HepG2 (cell line): ENCODE results near the gene POP5. TPM values are rescaled to one million over a fixed set of nuclear protein-coding genes. Genes with fewer than 3 reads are reported as not detected.

Experiments
- CHD2 ChIP-seq: IDR thresholded peaks from 2 replicates; pipeline ENCODE4 v1.6.1; 2011; ENCODE audit warnings: low read depth, low read length, improper control_type of control experiment
- CSRNP1 ChIP-seq: sonication (generic); formaldehyde crosslinking; IDR thresholded peaks from 2 replicates; pipeline ENCODE4 v1.8.1; 2023; ENCODE audit warnings: mild to moderate bottlenecking, missing genetic modification reagents
- DR1 ChIP-seq: sonication (generic); formaldehyde crosslinking; IDR thresholded peaks from 2 replicates; pipeline ENCODE4 v1.8.0; 2021; ENCODE audit warnings: mild to moderate bottlenecking, missing genetic modification reagents, inconsistent platforms
- ONECUT2 ChIP-seq: sonication (generic); formaldehyde crosslinking; IDR thresholded peaks from 2 replicates; pipeline ENCODE4 v1.4.0; 2020; ENCODE audit warnings: missing genetic modification reagents
- TBX3 ChIP-seq: fragments of 450-650 bp; IDR thresholded peaks from 2 replicates; pipeline ENCODE4 v1.6.1; 2017; ENCODE audit warnings: antibody characterized with exemption, mild to moderate bottlenecking, inconsistent platforms, borderline replicate concordance
- TIGD3 ChIP-seq: sonication (generic); formaldehyde crosslinking; IDR thresholded peaks from 2 replicates; pipeline ENCODE4 v1.5.1; 2020; ENCODE audit warnings: mild to moderate bottlenecking, missing genetic modification reagents, borderline replicate concordance
- ZBTB26 ChIP-seq: IDR thresholded peaks from 2 replicates; pipeline ENCODE4 v1.6.1; 2016; ENCODE audit warnings: missing compliant biosample characterization, missing genetic modification reagents, borderline replicate concordance
- ZBTB39 ChIP-seq: sonication (generic); formaldehyde crosslinking; IDR thresholded peaks from 2 replicates; pipeline ENCODE4 v1.5.0; 2020; ENCODE audit warnings: missing genetic modification reagents
- ZMAT5 ChIP-seq: sonication (generic); formaldehyde crosslinking; IDR thresholded peaks from 2 replicates; pipeline ENCODE4 v1.5.0; 2020; ENCODE audit warnings: mild to moderate bottlenecking, low read depth, missing genetic modification reagents, borderline replicate concordance
- ZNF562 ChIP-seq: sonication (generic); formaldehyde crosslinking; IDR thresholded peaks from 2 replicates; pipeline ENCODE4 v1.8.0; 2022; ENCODE audit warnings: missing genetic modification reagents, borderline replicate concordance
- ZNF609 ChIP-seq: sonication (generic); formaldehyde crosslinking; IDR thresholded peaks from 2 replicates; pipeline ENCODE4 v1.4.0; 2020; ENCODE audit warnings: mild to moderate bottlenecking, missing genetic modification reagents, borderline replicate concordance
- ZNF703 ChIP-seq: sonication (generic); formaldehyde crosslinking; IDR thresholded peaks from 2 replicates; pipeline ENCODE4 v1.5.1; 2020; ENCODE audit warnings: missing genetic modification reagents, mild to moderate bottlenecking, moderate library complexity, borderline replicate concordance
- ZNF816 ChIP-seq: sonication (generic); formaldehyde crosslinking; IDR thresholded peaks from 2 replicates; pipeline ENCODE4 v1.8.0; 2022; ENCODE audit warnings: missing genetic modification reagents, mild to moderate bottlenecking, borderline replicate concordance
- polyA plus RNA-seq, 8 experiments: library from polyadenylated mRNA; depleted of rRNA in 3 of 8; stranded (reverse) in 7 of 8; unstranded in 1 of 8; fragments of >200 nt; fragmentation: Illumina TruSeq in 4 of 8; extraction: Trizol in 4 of 8; gene quantifications; 2 replicates each; pipeline versions ENCODE4 v1.2.1 to v1.2.3, GENCODE V29; 2011 to 2016; ENCODE audit warnings: low read depth in 4 of 8, missing spikeins in 1 of 8, mixed read lengths in 1 of 8; ENCODE audit not compliant: insufficient read depth in 1 of 8
- total RNA-seq, 5 experiments: library from RNA; depleted of rRNA; stranded (reverse); fragments of >200 nt; fragmentation: Illumina TruSeq; extraction: Trizol; gene quantifications; 2 replicates each; pipeline ENCODE4 v1.2.3, GENCODE V29; 2016; ENCODE audit warnings: low read depth in 1 of 5

Gene POP5
- total and polyA plus RNA-seq, 2 of the 13 experiments (the other 11 are each of a cell fraction or from before 2014, with no cell fraction given): 45.6 to 61.3 TPM

GRCh38 chr12:120580787-120581723 lies at the start of gene POP5 (continued):
- no peak for TF ChIP-seq ZNF816 (CRISPR knock-in tag)
- no peak for TF ChIP-seq ZNF562 (CRISPR knock-in tag)
- TF ChIP-seq DR1 (CRISPR knock-in tag): peak; percentile 29; the same call in 1 of the 2 replicates
- TF ChIP-seq ZNF703 (CRISPR knock-in tag): no peak
- no peak for TF ChIP-seq ZMAT5 (CRISPR knock-in tag)
- no peak for TF ChIP-seq TBX3
- 0 out of 2 replicates have a peak, but pooled peaks have one; percentile 16 for TF ChIP-seq ZBTB26 (CRISPR knock-in tag)
- TF ChIP-seq ZBTB39 (CRISPR knock-in tag): 0 out of 2 replicates have a peak, but pooled peaks have one; percentile 36
- 0 out of 2 replicates have a peak, but pooled peaks have one; percentile 53 for TF ChIP-seq TIGD3
- TF ChIP-seq ZNF609 (CRISPR knock-in tag): no peak
- TF ChIP-seq CHD2: no peak
- no peak for TF ChIP-seq ONECUT2 (CRISPR knock-in tag)
- TF ChIP-seq CSRNP1 (CRISPR knock-in tag): 0 out of 2 replicates have a peak, but pooled peaks have one; percentile 41
